ENCODE results near the gene CIAO3.

CIAO3 gene

DNA sequence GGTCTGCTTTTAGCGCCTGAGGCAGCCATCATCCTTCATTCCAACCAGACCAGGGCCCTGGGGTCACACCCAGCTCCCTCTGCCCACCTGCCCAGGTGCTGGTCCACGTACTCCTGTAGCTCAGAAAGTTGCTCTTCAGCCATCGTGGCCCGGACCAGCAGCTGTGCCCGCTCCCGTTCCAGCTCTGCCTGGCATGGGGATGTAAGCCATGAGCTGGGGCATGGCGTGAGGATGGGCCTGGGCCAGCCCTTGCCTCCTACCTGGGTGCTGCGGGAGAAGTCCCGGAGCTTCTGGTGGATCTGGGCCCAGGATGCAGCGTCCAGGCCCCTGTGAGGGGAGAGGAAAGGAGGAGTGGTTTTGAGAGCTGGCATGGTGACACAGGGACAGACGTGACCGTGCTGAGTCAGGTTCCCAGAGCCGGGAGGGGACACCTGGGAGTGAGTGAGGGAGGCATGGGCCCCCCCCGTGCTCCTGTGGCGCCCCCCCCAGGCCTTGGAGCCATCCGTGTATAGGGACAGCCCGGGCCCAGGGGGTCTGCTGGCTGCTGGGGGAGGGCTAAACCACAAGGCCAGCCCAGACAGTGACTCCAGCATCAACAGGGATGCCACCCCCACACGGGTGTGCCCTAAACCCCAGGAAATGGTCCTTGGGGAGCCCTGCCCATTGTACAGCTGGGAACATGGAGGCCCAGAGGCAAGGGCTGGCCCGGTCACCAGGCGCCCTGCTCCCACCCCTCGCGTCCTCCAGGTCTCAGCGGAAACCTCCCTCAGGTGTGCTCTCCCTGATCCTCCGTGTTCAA lies 17.8 kb downstream of the CIAO3 start:
- DNase-seq (ENCODE audit: low read depth): no peak

DNA sequence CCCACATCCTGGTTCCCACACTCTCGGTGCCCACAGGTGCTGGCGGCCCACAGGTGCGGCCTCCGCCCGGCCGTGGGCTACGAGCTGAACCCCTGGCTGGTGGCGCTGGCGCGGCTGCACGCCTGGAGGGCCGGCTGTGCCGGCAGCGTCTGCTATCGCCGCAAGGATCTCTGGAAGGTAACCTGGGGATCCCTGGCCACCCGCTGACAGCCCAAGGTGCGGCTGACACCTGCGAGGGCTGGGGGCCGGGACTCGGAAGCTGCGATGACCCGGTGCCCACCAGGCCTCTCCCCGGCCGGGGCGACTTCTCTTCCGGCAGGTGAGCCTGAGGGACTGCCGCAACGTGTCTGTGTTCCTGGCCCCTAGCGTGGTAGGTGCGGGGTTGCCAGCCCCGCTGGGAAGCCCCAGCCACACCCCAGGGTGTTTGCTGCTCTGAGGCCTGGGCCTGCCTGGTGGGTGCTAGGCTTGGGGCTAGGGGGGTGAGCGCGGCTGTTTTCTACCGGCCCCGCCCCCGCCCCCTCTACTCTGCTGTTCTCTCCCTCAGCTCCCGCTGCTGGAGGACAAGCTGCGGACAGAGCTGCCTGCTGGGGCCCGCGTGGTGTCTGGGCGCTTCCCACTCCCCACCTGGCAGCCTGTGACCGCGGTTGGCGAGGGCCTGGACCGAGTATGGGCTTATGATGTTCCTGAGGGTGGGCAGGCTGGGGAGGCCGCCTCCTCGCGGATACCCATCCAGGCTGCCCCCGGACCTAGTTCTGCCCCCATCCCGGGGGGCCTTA lies 18.8 kb downstream of the CIAO3 start:
- no peak for DNase-seq (ENCODE audit: low read depth)

DNA sequence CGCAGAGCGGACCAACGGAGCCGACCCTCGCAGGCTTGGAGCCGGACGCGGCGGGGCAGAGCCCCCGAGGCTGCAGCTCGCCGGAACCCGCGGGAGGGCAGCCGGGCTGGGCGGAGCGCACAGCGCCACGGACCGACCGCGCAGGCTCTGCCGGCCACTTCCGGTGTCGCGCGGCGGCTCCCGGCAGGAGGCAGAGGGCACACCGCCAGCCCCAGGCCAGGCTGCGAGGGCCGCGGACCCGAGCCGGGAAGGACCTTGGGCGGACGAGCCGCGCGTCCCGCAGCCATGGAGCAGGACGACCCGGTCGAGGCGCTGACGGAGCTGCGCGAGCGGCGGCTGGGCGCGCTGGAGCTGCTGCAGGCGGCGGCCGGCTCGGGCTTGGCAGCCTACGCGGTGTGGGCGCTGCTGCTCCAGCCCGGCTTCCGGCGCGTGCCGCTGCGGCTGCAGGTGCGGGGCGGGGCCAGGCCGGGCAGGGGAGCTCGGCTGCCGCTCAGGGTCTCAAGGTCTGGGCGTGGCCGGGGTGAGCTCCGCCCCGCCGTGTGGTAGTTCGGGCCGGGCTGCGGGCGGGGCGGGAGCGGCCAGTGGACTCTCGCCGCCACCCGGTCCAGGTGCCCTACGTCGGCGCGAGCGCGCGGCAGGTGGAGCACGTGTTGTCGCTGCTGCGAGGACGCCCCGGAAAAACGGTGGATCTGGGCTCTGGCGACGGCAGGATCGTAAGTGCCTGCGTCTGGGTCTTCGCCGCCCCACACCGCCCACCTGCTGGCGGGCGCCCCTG lies 19.6 kb downstream of the CIAO3 start, which contains the start of gene ANTKMT:
ANTKMT (plus strand) TSS at position 157 of the 775 bp plus-strand sequence; CDS start at position 286, 129 bp downstream.
- DNase-seq (ENCODE audit: low read depth): no peak

DNA sequence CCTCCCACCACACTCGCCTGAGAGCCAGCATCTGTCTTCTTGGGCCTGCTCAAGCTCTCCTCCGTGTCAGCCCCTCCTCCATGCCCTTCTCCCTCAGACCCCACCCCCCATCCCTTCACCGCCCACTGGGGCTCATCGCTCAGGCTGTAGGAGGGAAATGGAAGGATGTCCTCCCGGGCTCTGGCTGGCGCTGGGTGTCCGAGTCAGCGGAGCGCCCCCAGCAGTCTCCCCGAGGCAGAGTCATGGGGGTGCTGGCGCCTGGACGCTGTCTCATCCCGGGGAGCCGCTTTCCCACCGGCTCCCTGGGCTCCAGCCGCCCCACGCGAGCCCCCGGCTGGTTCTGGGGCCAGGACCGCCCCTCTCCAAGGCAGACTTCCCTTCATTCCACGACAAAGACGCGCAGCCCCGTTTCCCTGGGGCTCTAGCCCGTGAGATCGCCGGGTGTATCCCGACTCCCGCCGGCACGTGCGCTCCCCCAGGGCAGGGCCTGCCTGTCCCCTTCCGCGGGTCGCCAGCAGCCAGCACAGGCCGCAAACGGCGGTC lies 20.3 kb downstream of the CIAO3 start:
- DNase-seq (ENCODE audit: low read depth): no peak

DNA sequence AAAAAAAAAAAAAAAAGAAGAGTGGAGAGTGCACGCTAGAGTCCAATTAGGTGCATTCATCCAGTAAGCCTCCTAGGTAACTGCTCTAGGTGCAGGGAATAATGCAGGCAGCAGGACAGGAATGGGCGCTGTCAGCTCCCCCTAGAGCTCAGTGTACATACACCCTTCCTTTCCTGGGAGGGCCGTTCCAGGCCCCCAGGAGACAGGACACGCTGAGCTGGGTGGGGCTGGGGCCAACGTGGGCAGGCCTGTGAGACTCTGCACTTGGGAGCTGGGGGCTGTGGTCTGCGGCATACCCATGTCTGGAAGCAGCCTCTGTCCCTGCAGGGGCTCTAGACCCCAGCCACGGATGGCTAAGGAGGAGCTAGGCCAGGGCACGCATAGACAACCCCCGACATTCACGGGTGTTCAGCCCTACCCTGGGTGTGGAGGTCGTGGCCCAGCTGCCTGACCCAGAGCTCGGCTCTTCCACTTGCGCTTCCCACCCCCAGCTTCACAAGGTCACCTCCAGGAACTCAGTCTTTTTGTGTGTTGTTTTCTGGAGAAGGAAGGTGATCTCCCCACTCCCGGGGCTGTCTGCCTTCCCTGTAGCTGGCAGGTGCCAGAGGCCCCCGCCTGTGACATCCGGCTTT lies 20.9 kb downstream of the CIAO3 start:
- DNase-seq (ENCODE audit: low read depth): no peak

DNA sequence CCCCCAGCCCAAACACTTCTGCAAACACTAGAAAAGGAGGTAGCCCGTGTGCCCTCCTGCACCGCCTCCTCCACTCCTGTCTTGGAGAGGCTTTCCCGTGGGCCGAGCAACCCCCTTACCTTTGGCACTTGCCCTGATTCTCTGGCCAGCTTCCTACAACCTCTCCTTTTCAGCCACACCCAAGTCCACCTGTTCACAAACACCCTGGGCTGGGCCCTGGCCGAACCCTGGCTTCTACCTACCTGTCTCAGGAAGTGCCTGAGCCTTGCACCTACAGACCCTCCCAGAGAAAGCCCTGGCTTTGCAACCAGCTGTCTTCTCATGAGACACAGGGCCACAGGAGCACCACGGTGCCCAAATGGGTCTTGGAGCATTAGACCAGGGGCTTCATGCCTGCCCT lies 21.9 kb downstream of the CIAO3 start:
- no peak for DNase-seq (ENCODE audit: low read depth)

DNA sequence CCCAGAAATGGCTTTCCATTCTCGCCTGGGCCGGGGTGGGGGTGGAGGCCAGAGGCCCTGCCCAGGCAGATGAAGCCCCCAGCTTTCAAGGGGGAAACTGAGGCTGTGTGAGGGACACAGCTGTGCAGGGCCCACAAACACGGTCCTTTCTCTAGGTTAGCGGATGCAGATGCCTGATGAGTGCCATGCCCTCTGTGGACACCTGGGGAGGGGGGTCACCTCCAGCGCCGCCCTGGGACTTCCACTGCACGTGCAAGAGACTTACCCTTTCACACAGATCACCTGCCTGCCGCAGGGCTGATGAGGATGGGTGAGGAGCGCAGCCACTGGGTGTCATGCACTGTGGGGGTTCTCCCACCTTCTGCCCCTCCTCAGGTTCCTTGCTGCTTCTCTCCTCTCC lies 22.4 kb downstream of the CIAO3 start:
- DNase-seq (ENCODE audit: low read depth): no peak

DNA sequence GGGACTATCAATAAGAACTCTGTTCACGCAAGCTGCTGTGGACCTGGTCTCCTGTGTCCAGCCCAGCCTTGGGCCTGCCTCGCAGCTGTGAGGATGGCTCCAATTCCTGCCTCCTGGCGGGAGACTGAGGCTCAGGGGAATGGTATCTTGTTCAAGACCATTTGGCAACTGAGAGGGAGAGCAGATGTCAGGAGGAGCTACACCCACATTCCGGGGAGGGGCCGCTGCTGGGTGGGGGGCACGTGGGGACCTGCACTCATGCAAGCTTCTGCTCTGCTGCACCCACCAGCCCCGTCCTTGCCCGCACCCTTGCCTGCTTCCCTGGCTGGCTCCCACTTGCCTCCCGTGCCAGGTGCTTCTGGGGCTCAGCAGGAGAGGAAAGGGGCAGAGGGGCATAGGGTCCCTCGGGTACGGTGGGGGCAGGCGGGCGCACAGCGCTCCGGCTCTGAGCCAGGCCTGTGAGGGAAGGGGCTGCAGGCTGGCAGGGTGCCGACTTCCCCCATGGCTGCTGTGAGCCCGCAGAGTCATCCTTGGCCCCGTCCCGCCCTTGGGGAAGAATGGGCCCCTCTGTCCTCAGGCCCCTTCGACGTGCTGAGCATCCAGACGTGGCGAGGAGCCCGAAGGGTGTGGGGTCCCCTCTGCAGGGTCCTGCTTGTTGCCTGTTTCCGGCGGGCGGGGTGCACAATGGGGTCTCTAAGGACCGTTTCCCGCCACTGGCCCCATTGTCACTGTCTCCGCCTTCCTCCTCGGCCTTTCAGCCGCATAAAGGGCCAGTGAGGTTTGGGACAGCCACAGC lies 23.1 kb downstream of the CIAO3 start:
- no peak for DNase-seq (ENCODE audit: low read depth)

DNA sequence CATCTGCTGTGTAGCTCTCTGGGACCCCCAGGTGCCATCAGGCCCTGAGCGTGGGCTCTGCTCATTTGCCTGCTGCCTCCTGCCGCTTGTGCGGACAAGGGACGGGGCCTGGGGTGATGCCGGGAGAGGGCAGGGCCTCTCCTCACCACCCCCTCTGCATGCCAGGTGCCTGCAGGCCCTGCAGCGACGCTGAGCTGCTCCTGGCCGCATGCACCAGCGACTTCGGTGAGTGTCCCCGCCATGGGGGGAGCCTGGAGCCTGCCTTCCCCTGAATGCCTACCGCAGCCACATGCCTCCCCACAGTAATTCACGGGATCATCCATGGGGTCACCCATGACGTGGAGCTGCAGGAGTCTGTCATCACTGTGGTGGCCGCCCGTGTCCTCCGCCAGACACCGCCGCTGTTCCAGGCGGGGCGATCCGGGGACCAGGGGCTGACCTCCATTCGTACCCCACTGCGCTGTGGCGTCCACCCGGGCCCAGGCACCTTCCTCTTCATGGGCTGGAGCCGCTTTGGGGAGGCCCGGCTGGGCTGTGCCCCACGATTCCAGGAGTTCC lies 23.9 kb downstream of the CIAO3 start:
- DNase-seq (ENCODE audit: low read depth): no peak

DNA sequence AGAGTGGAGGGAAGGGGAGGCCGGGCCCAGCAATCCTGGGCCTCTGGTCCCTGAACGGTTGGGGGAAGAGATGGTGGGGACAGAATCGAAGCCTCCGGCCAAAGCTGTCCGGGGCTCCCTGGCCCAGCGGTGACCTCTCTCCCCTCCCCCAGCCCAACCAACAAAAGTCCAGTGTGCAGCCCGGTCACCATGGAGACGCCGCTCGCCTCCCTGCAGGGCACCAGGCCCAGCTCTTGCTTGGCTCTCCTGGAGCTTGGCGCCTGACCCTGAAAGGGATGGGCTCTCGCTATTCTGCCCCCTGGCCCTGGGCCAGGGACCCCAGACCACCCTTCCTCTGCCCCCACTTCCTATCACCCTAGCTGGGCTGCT lies 24.6 kb downstream of the CIAO3 start:
- no peak for DNase-seq (ENCODE audit: low read depth)

DNA sequence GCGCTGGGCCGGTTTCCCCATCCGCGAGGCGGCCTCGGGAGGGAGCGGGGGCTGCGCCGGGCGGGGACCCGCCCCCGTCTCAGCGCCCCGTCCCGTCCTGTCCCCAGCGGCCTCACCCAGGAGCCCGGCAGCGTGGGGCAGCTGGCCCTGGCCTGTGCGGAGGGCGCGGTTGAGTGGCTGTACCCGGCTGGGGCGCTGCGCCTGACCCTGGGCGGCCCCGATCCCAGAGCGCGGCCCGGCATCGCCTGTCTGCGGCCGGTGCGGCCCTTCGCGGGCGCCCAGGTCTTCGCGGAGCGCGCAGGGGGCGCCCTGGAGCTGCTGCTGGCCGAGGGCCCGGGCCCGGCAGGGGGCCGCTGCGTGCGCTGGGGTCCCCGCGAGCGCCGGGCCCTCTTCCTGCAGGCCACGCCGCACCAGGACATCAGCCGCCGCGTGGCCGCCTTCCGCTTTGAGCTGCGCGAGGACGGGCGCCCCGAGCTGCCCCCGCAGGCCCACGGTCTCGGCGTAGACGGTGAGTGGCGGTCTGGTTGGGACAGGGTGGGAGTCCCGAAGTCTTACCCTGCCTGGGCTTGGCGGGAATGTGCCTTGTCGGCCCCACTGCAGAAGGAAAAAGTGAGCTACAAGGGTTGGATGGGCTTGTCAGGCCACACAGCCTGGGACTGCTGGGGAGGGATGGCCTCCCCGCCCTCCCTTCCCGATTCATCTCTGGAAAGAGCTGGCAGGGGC lies 25.2 kb downstream of the CIAO3 start:
- DNase-seq (ENCODE audit: low read depth): no peak

DNA sequence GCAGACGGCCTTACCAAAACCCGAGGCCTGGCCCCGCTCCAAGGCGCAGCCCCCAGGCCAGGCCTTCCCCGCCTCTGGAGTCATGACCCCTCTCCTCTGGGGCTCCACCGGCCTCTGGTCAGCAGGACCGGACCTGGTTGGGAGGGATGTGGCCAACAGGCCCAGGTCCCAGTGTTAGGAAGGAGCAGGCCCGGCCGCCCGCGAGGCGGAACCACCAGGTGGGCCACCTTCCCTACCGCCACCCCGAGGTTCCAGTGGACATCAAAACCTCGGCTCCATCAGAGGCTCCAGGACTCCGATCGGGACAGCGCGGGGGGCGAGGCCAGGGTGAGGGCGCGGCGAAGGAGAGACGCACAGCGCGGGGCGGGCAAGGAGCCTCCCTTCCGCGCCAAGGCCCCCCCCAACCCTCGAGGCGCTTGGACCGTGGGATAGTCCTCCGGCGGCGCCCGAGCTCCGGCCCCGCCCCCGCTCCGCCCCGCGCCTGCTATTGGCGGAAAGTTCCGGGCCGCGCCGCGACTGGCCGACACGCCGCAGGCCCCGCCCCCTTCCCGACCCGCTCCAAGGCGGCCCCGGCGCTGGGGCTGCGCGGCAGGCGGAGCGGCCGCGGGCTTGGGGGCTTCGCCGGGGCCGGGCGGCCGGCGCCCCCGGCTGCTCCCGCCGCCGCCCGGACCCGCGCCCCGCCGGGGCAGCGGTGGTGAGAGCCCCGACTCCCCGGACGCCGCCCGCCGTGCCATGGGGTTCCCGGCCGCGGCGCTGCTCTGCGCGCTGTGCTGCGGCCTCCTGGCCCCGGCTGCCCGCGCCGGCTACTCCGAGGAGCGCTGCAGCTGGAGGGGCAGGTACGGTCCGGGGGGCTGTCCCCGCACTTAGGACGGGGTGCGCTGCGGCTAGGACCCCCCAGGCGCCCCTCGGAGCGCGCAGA lies 26.0 kb downstream of the CIAO3 start, which contains the start of gene METRN:
METRN (plus strand) TSS at position 561 of the 919 bp plus-strand sequence; CDS start at position 733, 172 bp downstream.
- peak; percentile 72 for DNase-seq (ENCODE audit: low read depth)

DNA sequence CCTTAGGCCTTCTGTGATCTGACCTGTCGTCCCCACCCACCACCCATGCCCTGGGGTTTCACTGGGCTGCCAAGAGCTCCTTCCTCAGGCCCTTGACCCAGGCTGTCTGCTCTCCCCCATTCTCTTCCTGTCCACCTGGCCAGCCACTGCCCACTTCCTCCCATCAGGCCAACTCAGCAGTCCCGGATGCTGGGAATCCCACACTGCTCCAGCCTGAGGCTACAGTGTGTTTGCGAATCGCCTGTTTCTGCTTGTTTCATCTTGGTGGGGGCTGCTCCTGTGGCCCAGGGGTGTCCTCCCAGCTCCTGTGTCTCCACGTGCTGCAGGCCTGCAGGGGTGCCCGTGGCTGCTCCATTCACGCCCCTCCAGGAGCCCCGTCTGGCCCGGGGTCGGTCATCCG lies 26.7 kb downstream of the CIAO3 start:
- DNase-seq (ENCODE audit: low read depth): no peak

DNA sequence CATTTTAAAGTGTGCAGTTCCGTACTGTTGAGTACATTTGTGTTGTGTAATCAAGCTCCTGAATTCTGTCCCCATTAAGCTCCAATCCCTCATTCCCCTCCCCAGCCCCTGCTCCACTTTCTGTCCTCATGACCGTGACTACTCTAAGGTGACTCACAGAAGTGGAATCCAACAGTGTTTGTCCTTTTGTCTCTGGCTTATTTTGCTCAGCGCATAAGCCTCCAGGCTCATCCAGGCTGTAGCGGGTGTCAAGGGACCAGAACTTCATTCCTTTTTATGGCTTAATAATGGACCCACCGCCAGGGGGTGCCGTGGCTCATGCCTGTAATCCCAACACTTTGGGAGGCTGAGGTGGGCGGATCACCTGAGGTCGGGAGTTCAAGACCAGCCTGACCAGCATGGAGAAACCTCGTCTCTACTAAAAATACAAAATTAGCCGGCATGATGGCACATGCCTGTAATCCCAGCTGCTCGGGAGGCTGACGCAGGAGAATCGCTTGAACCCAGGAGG lies 28.0 kb downstream of the CIAO3 start:
- DNase-seq (ENCODE audit: low read depth): peak; percentile 90

DNA sequence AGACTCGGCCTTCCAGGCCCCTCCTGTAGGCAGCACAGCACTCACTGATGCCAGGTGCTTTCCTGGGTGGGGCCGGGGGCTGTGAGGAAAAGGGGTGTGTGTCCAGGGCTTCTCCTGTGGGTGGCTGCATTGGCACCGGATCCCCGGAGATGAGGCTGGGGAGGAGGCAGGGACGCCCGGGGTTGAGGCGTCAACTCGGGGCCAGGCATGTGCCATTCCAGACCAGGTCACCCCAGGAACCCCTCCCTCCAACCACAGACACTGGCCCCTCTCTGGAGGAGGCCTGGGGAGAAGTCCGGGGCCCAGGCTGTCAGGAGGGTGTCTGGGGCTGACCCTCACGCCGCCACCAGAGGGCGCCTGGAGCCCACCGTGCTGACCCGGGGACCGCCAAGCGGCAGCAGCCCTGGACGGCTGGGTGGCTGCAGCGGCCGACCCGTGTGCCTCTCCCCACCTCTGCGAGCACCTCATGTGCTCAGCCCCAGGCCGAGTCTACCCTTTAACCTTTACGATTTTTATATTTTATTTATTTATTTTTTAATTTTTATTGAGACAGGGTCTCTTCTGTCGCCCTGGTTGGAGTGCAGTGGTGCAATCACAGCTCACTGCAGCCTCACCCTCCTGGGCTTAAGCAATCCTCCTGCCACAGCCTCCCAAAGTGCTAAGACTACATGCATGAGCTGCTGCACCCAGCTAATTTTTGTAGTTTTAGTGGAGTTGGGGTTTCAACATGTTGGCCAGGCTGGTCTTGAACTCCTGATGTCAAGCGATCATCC lies 29.1 kb downstream of the CIAO3 start:
- DNase-seq (ENCODE audit: low read depth): no peak

DNA sequence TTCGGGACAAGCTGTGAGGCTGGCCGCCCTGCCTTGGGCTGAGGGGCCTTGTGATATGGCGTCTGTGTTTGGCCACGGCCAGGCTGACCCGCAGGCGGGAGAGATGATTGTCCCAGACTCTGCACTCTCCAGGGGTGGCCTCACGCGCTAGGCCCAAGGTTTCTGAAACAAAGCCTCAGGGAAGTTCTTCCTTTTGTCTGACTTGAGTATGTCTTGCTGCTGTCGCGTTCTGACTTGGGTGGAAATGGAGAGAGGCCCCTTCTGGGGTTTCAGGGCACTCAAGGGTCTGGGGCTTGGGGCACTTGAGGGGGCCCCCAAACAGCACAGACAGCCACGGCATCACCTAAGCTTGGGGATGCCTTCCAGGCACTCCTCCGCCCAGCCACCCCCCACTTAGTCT lies 29.7 kb downstream of the CIAO3 start:
- no peak for DNase-seq (ENCODE audit: low read depth)

DNA sequence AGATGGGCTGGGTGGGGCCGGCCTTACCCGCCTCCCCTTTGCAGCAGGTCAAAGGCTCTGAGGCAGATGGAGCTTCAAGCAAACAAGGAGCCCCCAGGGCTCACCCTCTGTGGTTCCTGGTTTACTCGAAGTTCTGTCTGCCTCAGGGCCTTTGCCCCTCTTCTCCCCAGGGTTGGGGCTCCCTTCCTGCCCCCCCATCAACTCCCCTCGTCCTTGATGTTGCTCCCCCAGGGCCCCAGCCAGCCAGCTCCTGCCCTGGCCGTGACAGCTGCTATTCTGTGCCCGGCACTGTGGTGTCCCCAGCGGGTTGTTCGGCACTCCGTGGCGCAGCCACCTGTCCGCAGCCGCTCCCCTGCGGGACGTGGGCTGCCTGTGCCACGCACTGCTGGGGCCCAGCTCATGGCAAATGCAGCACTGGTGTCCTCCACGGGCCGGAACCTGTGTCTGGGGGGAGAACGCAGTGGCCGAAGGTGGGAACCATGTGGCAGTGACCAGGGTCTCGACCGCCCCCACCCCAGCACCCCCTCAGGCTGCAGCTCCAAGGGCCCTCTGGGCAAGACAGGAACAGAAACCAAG lies 30.2 kb downstream of the CIAO3 start:
- DNase-seq (ENCODE audit: low read depth): no peak

Measured in stromal cell of bone marrow (primary cell).